GM15510 (cell line): Measurements from ENCODE around the gene ALOX12.

Source experiments
- POLR2A ChIP-seq: IDR thresholded peaks from 3 replicates; pipeline ENCODE4 v1.6.1; 2011; ENCODE audit warnings: borderline replicate concordance; ENCODE audit not compliant: insufficient read length; ENCODE audit errors: extremely low read depth

ALOX12 gene

GRCh38 chr17:7045492-7046126 lies 49.8 kb downstream of the ALOX12 start:
- no peak for TF ChIP-seq POLR2A

GRCh38 chr17:7046127-7046724 lies 50.4 kb downstream of the ALOX12 start:
- no peak for TF ChIP-seq POLR2A

- TF ChIP-seq POLR2A: no peak
Measured at GRCh38 chr17:7047566-7047965, 51.7 kb downstream of the ALOX12 start.

- no peak for TF ChIP-seq POLR2A
Measured at GRCh38 chr17:7048968-7049367, 53.1 kb downstream of the ALOX12 start.

DNA sequence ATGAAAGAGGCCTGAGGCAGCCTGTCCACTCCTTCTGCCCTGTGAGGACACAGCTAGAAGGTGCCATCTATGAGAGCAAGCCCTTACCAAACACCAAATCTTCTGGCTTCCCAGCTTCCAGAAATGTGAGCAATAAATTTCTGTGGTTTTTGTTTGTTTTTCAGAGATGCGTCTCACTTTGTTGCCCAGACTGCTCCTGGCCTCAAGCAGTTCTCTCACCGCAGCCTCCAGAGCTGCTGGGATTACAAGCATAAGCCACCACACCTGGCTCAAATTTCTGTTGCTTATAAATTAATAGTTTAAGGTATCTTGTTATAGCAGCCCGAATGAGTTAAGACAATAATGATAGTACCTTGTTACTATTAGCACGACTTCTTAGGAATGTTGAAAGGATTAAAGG lies 60.5 kb downstream of the ALOX12 start:
- TF ChIP-seq POLR2A: no peak

DNA sequence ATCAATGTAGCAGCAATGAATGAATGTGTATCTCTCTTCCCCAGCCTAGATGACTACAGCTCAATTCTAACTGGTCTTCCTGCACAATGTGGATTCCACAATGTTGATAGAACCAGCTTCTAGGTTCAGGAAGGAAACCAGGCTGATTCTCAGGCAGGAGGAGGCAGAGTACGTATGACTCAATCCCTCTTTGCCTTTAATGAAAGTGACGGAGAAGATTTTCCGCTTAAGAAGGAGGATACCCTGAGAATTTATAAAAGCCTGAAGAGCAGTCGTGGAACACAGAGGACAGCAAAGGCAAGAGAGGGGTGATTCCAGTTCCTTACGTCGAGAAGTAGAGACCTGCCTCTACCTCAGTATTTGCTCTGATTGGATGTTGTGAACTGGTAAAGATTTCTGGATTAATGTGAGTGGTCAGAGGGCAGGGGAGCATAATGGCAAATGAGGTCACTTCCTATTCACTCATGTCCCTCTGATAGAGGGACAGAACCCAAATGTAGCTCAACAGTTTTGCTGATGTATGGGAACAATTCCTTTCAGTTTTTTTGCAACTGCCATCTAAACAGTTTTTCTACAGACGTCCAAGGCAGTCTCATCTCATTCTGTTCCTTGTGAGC lies 63.1 kb downstream of the ALOX12 start:
- TF ChIP-seq POLR2A: no peak
